Ishikawa (cell line): ENCODE measurements around the gene KLHDC4.

Source experiments
- CEBPB ChIP-seq: IDR thresholded peaks from 2 replicates; pipeline ENCODE4 v1.6.1; 2012
- CREB1 ChIP-seq: IDR thresholded peaks from 2 replicates; pipeline ENCODE4 v1.6.1; 2012; ENCODE audit warnings: low read depth
- EGR1 ChIP-seq: IDR thresholded peaks from 2 replicates; pipeline ENCODE4 v1.6.1; 2012
- EP300 ChIP-seq: IDR thresholded peaks from 2 replicates; pipeline ENCODE4 v1.6.1; 2012; ENCODE audit warnings: borderline replicate concordance
- FOXM1 ChIP-seq: IDR thresholded peaks from 2 replicates; pipeline ENCODE4 v1.6.1; 2012; ENCODE audit warnings: low read depth, borderline replicate concordance
- NFIC ChIP-seq: IDR thresholded peaks from 2 replicates; pipeline ENCODE4 v1.6.1; 2012
- RAD21 ChIP-seq: IDR thresholded peaks from 2 replicates; pipeline ENCODE4 v1.6.1; 2012; ENCODE audit warnings: low read depth
- TAF1 ChIP-seq: IDR thresholded peaks from 2 replicates; pipeline ENCODE4 v1.6.1; 2012; ENCODE audit warnings: low read depth, mild to moderate bottlenecking
- TCF12 ChIP-seq: IDR thresholded peaks from 2 replicates; pipeline ENCODE4 v1.6.1; 2012; ENCODE audit warnings: low read depth
- TEAD4 ChIP-seq: IDR thresholded peaks from 2 replicates; pipeline ENCODE4 v1.6.1; 2012
- YY1 ChIP-seq: IDR thresholded peaks from 2 replicates; pipeline ENCODE4 v1.6.1; 2012; ENCODE audit warnings: low read depth
- ZBTB7A ChIP-seq: IDR thresholded peaks from 2 replicates; pipeline ENCODE4 v1.6.1; 2012; ENCODE audit warnings: low read depth
- TF ChIP-seq, protein P1 (sequence below): IDR thresholded peaks from 2 replicates; pipeline ENCODE4 v1.6.1; 2012
- TF ChIP-seq, protein P2 (sequence below): IDR thresholded peaks from 2 replicates; pipeline ENCODE4 v1.6.1; 2012; ENCODE audit warnings: low read depth, mild to moderate bottlenecking
- TF ChIP-seq, protein P3 (sequence below): IDR thresholded peaks from 2 replicates; pipeline ENCODE4 v1.6.1; 2012

Gene KLHDC4

DNA sequence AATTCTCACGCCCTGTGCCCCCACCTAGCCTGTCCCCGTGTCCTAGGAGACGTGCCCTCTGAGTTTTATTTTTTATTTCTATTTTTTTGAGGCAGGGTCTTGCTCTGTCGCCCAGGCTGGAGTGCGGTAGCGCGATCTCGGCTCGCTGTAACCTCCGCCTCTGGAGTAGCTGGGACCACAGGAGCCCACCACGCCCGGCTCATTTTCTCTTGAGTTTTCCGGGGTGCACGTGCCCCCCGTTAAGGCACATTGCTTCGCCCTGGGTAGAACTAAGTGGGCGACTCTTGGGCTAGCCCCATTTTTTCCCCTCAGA, 655 bp upstream of the KLHDC4 start:
- TF ChIP-seq, protein P1, sequence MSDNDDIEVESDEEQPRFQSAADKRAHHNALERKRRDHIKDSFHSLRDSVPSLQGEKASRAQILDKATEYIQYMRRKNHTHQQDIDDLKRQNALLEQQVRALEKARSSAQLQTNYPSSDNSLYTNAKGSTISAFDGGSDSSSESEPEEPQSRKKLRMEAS: no peak
- TF ChIP-seq ZBTB7A (no peak), EGR1 (no peak), RAD21 (no peak), CREB1 (no peak), TEAD4 (no peak), YY1 (no peak), FOXM1 (no peak), CEBPB (no peak), NFIC (no peak), TAF1 (no peak), EP300 (no peak), TCF12 (no peak)
- TF ChIP-seq, protein P2, sequence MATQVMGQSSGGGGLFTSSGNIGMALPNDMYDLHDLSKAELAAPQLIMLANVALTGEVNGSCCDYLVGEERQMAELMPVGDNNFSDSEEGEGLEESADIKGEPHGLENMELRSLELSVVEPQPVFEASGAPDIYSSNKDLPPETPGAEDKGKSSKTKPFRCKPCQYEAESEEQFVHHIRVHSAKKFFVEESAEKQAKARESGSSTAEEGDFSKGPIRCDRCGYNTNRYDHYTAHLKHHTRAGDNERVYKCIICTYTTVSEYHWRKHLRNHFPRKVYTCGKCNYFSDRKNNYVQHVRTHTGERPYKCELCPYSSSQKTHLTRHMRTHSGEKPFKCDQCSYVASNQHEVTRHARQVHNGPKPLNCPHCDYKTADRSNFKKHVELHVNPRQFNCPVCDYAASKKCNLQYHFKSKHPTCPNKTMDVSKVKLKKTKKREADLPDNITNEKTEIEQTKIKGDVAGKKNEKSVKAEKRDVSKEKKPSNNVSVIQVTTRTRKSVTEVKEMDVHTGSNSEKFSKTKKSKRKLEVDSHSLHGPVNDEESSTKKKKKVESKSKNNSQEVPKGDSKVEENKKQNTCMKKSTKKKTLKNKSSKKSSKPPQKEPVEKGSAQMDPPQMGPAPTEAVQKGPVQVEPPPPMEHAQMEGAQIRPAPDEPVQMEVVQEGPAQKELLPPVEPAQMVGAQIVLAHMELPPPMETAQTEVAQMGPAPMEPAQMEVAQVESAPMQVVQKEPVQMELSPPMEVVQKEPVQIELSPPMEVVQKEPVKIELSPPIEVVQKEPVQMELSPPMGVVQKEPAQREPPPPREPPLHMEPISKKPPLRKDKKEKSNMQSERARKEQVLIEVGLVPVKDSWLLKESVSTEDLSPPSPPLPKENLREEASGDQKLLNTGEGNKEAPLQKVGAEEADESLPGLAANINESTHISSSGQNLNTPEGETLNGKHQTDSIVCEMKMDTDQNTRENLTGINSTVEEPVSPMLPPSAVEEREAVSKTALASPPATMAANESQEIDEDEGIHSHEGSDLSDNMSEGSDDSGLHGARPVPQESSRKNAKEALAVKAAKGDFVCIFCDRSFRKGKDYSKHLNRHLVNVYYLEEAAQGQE: no peak
- TF ChIP-seq, protein P3, sequence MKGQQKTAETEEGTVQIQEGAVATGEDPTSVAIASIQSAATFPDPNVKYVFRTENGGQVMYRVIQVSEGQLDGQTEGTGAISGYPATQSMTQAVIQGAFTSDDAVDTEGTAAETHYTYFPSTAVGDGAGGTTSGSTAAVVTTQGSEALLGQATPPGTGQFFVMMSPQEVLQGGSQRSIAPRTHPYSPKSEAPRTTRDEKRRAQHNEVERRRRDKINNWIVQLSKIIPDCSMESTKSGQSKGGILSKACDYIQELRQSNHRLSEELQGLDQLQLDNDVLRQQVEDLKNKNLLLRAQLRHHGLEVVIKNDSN: no peak

DNA sequence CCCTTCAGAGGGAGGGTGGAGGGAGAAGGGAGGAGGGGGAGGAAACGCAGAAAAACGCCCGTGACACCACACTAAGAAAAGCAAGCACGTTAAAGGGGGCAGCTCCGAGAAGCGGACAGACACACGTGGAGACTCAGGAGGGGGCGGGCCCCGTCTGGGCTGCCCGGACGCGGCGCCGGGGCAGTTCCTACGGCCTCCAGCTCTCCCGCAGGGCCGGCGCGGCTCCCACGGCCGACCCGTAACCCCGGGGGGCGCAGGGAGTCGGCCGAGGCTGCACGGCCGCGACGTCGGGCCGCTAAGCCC, 362 bp downstream of the KLHDC4 start:
- no peak for TF ChIP-seq TCF12
- TF ChIP-seq TAF1: no peak
- TF ChIP-seq CEBPB: no peak
- TF ChIP-seq TEAD4: no peak
- no peak for TF ChIP-seq RAD21
- TF ChIP-seq ZBTB7A: no peak
- TF ChIP-seq FOXM1: no peak

DNA sequence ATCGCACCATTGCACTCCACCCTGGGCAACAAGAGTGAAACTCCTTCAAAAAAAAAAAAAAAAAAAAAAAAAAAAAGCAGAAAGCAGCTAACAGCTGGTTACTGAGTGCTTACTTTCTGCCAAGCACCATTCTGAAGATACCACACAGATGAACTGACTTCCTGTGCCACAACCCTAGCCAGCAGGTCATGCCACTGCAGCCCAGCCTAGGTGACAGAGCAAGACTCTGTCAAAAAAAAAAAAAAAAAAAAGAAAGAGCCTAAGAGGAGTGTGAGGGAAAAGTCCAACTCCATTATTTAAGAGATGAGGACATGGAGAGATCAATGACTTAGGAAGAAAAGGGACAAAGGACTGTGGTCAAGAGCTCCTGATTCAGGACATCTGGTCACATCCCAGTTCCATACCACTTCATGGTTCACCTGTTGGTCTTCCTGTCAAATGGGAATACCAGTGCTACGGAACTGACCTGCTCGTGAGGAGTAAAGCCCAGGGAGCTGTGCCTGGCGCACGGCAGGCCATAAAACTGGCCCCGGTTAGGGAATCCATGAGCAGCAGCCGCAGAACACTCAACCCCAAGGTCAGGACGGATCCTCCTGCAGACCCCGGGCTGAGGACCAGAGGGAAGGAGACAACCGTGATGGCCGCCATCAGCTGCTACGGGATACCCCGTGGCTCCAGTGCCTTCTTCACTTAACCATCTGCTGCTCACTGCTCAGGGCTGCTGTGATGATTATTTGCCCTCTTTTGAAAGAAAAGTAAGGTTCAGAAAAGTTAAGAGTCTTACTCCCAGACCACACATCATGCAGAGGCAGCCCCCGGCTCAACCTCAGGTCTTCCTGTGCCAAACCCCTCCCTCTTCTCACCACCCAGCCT, 950 bp downstream of the KLHDC4 start:
- TF ChIP-seq EGR1 (no peak), TAF1 (no peak), ZBTB7A (no peak), YY1 (no peak), TEAD4 (no peak), CREB1 (no peak), CEBPB (no peak)

DNA sequence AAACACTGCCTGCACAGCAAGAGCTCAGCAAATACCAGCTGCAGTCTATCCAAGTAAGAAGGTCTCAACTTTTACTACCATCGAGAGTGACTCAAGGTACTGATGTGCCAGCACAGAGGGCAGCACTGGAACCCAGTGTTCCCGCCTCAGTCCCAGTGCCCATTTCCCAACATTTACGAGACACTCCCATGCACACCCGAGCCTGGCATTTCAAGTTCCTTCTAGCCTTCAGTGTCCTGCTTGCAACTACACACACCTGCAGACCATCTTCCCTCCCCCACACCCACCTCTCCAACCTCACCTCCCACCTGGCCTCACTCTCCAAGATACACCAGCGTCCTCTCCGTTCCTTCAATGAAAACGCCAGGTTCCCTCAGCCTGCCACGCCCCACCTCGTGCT, 3.2 kb downstream of the KLHDC4 start:
- no peak for TF ChIP-seq EGR1
- TF ChIP-seq RAD21: no peak
- no peak for TF ChIP-seq ZBTB7A
- TF ChIP-seq, protein P1: no peak
- no peak for TF ChIP-seq NFIC
- TF ChIP-seq CREB1: no peak
- TF ChIP-seq YY1: no peak
- no peak for TF ChIP-seq TEAD4
- TF ChIP-seq TCF12: no peak
- no peak for TF ChIP-seq CEBPB
- TF ChIP-seq TAF1: no peak
- TF ChIP-seq, protein P2: no peak
- TF ChIP-seq FOXM1: no peak

DNA sequence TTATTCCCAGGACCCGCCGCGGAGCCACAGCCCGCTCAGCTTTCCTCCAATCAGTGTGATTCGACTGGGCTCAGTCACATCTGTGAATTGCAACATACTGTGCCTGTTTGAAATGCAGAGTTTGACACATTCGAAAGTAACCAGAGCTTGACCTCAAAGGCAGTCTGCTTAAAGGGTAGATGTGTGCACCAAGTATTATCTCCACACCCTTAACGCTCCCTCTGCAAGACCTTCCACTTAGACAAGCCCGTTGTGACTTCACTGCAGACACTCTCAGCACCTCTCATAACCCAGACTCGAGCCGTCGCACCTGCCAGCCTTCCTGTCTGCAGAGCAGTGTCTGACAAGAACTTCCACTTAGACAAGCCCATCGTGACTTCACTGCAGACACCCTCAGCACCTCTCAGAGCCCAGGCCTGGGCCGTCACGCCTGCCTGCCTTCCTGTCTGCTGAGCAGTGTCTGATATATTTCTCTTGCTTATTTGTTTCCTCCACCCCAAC, 3.7 kb downstream of the KLHDC4 start:
- TF ChIP-seq EP300: no peak
- TF ChIP-seq, protein P1: no peak
- TF ChIP-seq NFIC: no peak
- TF ChIP-seq, protein P2: no peak
- no peak for TF ChIP-seq CEBPB
- TF ChIP-seq, protein P3: no peak
- TF ChIP-seq FOXM1: no peak
- no peak for TF ChIP-seq ZBTB7A
- no peak for TF ChIP-seq TAF1
- no peak for TF ChIP-seq TCF12
- no peak for TF ChIP-seq CREB1
- TF ChIP-seq YY1: no peak
